Activated CD4-positive, CD25-positive, alpha-beta regulatory T cell treated with anti-CD3 and anti-CD28 coated beads, Interleukin-2, amount 50 U/mL, for 72 hours (primary cell): ENCODE results near the gene NT5C3B.
"Not testable (repeated sequence)": the region's sequence is repeated elsewhere in the genome, so short reads cannot be mapped to it uniquely, and the experiment has no call there.

Experiments
- DNase-seq: peaks from one replicate; pipeline ENCODE4 v3.0.0; 2021

NT5C3B gene

GRCh38 chr17:41835800-41836549 is at the start of gene NT5C3B:
NT5C3B (minus strand) TSS chr17:41836232; CDS start chr17:41836193, 39 bp downstream.
- peak; percentile 68 for DNase-seq

GRCh38 chr17:41885733-41886132 is 49.7 kb upstream of the NT5C3B start:
- DNase-seq: no peak

- no peak for DNase-seq
Measured at GRCh38 chr17:41882756-41883155, 46.7 kb upstream of the NT5C3B start.

GRCh38 chr17:41880130-41880529 is 44.1 kb upstream of the NT5C3B start:
- DNase-seq: no peak

GRCh38 chr17:41874293-41874670 is 38.2 kb upstream of the NT5C3B start:
- DNase-seq: not testable (repeated sequence)

- DNase-seq: no peak
Measured at GRCh38 chr17:41873559-41874292, 37.7 kb upstream of the NT5C3B start.

- no peak for DNase-seq
Measured at GRCh38 chr17:41871789-41872188, 35.8 kb upstream of the NT5C3B start.

GRCh38 chr17:41870627-41871026 is 34.6 kb upstream of the NT5C3B start:
- DNase-seq: no peak

- DNase-seq: no peak
Measured at GRCh38 chr17:41870097-41870496, 34.1 kb upstream of the NT5C3B start.

GRCh38 chr17:41869426-41869825 is 33.4 kb upstream of the NT5C3B start:
- no peak for DNase-seq

- DNase-seq: no peak
Measured at GRCh38 chr17:41868568-41868967, 32.5 kb upstream of the NT5C3B start.

GRCh38 chr17:41865596-41865893 is 29.5 kb upstream of the NT5C3B start:
- no peak for DNase-seq

GRCh38 chr17:41864836-41865595 is 29.0 kb upstream of the NT5C3B start, which contains the start of gene KLHL11:
KLHL11 (minus strand) TSS chr17:41865423; CDS start chr17:41865370, 53 bp downstream.
- DNase-seq: peak; percentile 88

GRCh38 chr17:41864498-41864835 is 28.4 kb upstream of the NT5C3B start:
- DNase-seq: no peak

GRCh38 chr17:41863074-41863848 is 27.2 kb upstream of the NT5C3B start:
- no peak for DNase-seq

- DNase-seq: no peak
Measured at GRCh38 chr17:41860254-41860931, 24.4 kb upstream of the NT5C3B start.

- not testable (repeated sequence) for DNase-seq
Measured at GRCh38 chr17:41851382-41851781, 15.3 kb upstream of the NT5C3B start.

GRCh38 chr17:41849251-41849990 is 13.4 kb upstream of the NT5C3B start:
- DNase-seq: no peak

- no peak for DNase-seq
Measured at GRCh38 chr17:41848788-41849187, 12.8 kb upstream of the NT5C3B start.

GRCh38 chr17:41844971-41845370 is 8.9 kb upstream of the NT5C3B start:
- no peak for DNase-seq

GRCh38 chr17:41840781-41841180 is 4.7 kb upstream of the NT5C3B start:
- not testable (repeated sequence) for DNase-seq

- DNase-seq: not testable (repeated sequence)
Measured at GRCh38 chr17:41839448-41839847, 3.4 kb upstream of the NT5C3B start.
